ENCODE data around the gene WFIKKN1. TPM values are rescaled to one million over a fixed set of nuclear protein-coding genes. Genes with fewer than 3 reads are reported as not detected.

Gene WFIKKN1
- total and polyA plus RNA-seq, 2 of the 13 experiments (the other 11 are each of a cell fraction or from before 2014, with no cell fraction given), result 1.7 to 4.9 TPM

GRCh38 chr16:648781-649589 is 18.2 kb downstream of the WFIKKN1 start, which contains the start of gene WDR90 (continued):
- TF ChIP-seq ZBTB39 (CRISPR knock-in tag; IDR thresholded peaks at IDR 0.05) (peak; percentile 88; the same call in 1 of the 2 replicates), KDM4B (CRISPR knock-in tag; IDR thresholded peaks at IDR 0.05) (peak; percentile 13; the same call in 1 of the 2 replicates), STAG1 (CRISPR knock-in tag; IDR thresholded peaks at IDR 0.05) (peak; percentile 17; the same call in 1 of the 2 replicates), KDM5B (CRISPR knock-in tag; IDR thresholded peaks at IDR 0.05; ENCODE audit: borderline replicate concordance) (peak; percentile 97), HNRNPUL1 (IDR thresholded peaks at IDR 0.05; ENCODE audit: low read depth, low read length) (no peak), LRRFIP1 (CRISPR knock-in tag; conservative IDR thresholded peaks at IDR 0.05) (no peak), TEAD2 (CRISPR knock-in tag; IDR thresholded peaks at IDR 0.05) (peak; percentile 81; the same call in 1 of the 2 replicates), TBX2 (CRISPR knock-in tag; IDR thresholded peaks at IDR 0.05; ENCODE audit: borderline replicate concordance) (peak; percentile 83), ZNF468 (CRISPR knock-in tag; IDR thresholded peaks at IDR 0.05) (0 out of 2 replicates have a peak, but pooled peaks have one; percentile 19), ZNF382 (CRISPR knock-in tag; IDR thresholded peaks at IDR 0.05; ENCODE audit: borderline replicate concordance) (no peak), RAD21 (CRISPR knock-in tag; IDR thresholded peaks at IDR 0.05) (peak; percentile 54; the same call in 1 of the 2 replicates), GATA4 (IDR thresholded peaks at IDR 0.05; ENCODE audit: borderline replicate concordance, low read depth) (0 out of 2 replicates have a peak, but pooled peaks have one; percentile 25), CBX1 (IDR thresholded peaks at IDR 0.05; ENCODE audit: low read depth) (peak; percentile 80), SUZ12 (IDR thresholded peaks at IDR 0.05; ENCODE audit: low read depth, low read length) (no peak), RBFOX2 (IDR thresholded peaks at IDR 0.05; ENCODE audit: low read depth, low read length) (peak; percentile 96), ZNF660 (CRISPR knock-in tag; IDR thresholded peaks at IDR 0.05; ENCODE audit: borderline replicate concordance, low read depth) (no peak), ZNF607 (CRISPR knock-in tag; IDR thresholded peaks at IDR 0.05; ENCODE audit: borderline replicate concordance) (peak; percentile 85), ZFP90 (CRISPR knock-in tag; IDR thresholded peaks at IDR 0.05; ENCODE audit: borderline replicate concordance) (peak; percentile 63; the same call in 1 of the 2 replicates), NR2F1 (CRISPR knock-in tag; IDR thresholded peaks at IDR 0.05) (peak; percentile 67 to 84; a peak in 3 of 4 replicates), NR2F6 (IDR thresholded peaks at IDR 0.05) (peak; percentile 45), NR2F6 (CRISPR knock-in tag; IDR thresholded peaks at IDR 0.05) (peak; percentile 85)
- TF ChIP-seq, protein P1, sequence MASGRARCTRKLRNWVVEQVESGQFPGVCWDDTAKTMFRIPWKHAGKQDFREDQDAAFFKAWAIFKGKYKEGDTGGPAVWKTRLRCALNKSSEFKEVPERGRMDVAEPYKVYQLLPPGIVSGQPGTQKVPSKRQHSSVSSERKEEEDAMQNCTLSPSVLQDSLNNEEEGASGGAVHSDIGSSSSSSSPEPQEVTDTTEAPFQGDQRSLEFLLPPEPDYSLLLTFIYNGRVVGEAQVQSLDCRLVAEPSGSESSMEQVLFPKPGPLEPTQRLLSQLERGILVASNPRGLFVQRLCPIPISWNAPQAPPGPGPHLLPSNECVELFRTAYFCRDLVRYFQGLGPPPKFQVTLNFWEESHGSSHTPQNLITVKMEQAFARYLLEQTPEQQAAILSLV (CRISPR knock-in tag; IDR thresholded peaks at IDR 0.05; ENCODE audit: borderline replicate concordance), result peak; percentile 84
- TF ChIP-seq, protein P2, sequence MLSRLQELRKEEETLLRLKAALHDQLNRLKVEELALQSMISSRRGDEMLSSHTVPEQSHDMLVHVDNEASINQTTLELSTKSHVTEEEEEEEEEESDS (CRISPR knock-in tag; IDR thresholded peaks at IDR 0.05; ENCODE audit: borderline replicate concordance), result no peak
